Measurements from ENCODE around the gene ARFGEF2. TPM values are rescaled to one million over a fixed set of nuclear protein-coding genes. Genes with fewer than 3 reads are reported as not detected.
"Not testable (repeated sequence)": the region's sequence is repeated elsewhere in the genome, so short reads cannot be mapped to it uniquely, and the experiment has no call there.

ARFGEF2 gene
- total RNA-seq, 1 donor from 2014 or later, result 28.0 TPM

GRCh38 chr20:48990467-48990866 lies 69.0 kb downstream of the ARFGEF2 start:
- no peak for DNase-seq
- Mint-ChIP-seq H3K36me3 (ENCODE audit: low read depth) (peaks cover 49% of the 10 kb centered on the region), H3K9me3 (no peaks in the 10 kb centered on the region), H3K27ac (no peak overlapping the region), H3K27me3 (no peaks in the 10 kb centered on the region), H3K4me1 (no peaks in the 10 kb centered on the region), H3K4me3 (no peak overlapping the region)
- intact Hi-C loops (cut with micrococcal nuclease), result no loop called here

DNA sequence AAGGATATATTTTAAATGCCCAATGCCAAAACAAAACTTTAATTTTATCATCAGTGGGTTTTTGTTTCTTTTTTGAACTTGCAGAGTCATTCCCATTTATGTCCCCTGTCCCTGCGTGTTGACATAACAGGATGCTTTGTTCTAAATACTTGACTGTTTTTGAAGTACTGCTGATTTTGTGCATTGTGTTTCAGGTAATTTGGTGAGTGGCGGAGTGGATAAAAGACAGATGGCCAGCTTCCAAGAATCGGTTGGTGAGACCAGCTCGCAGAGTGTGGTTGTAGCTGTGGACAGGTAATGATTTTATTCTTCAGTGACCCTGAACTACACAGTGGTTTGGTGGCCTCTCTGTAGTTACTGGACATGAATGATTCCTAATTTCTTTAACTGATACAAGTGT lies 74.1 kb downstream of the ARFGEF2 start:
- Mint-ChIP-seq H3K4me1 (no peaks in the 10 kb centered on the region), H3K9me3 (no peaks in the 10 kb centered on the region), H3K27ac (no peak overlapping the region), H3K4me3 (no peak overlapping the region), H3K27me3 (no peaks in the 10 kb centered on the region), H3K36me3 (ENCODE audit: low read depth) (peaks cover 43% of the 10 kb centered on the region)
- intact Hi-C loops (cut with micrococcal nuclease), result no loop called here
- no peak for DNase-seq

DNA sequence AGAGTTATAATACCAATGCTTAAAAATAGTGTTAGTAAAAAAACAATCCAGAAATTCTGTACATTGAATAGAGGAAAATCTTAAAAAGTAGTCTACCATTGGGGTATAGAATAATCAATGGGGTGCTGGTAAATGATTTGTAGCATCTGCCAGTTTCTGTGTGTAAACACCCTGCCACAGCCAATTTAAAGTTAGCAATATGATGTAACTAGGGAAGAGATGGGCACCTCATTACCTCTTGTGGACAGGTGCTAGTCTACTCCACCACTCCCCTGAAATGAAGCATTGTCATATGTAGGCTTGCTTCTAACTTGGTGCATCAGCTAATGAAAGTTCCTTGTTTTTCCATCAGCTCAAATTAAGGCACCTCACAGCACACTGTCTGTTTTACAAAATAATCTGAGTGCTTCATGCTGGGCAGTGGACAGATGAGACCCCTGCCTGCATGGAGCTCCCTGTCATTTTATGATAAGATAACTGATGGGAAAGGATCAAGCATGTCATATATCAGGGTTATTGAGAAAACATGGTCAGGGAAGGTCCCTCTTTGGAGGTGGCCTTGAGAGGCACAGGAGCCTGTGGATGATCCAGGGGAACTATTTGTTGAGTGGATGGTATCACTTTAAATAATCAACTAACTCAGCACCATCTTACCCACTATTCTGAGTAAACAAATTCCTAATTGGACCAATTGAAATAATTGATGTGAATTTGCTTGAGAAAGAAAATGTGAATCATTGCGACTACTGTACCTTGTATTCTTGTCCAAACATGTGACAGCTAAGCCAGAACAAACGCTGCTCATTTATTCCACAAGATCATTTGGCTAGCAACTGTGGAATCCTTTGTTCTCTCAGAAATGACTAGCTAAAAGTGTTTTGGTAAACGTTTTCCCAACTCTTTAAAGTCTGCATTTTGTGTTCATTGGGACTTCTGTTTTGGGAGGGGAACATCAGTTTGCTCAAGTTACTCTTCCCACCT lies 78.7 kb downstream of the ARFGEF2 start:
- Mint-ChIP-seq H3K27ac (no peak overlapping the region), H3K4me3 (no peak overlapping the region), H3K4me1 (no peaks in the 10 kb centered on the region), H3K27me3 (no peaks in the 10 kb centered on the region), H3K9me3 (no peaks in the 10 kb centered on the region), H3K36me3 (ENCODE audit: low read depth) (peaks cover 28% of the 10 kb centered on the region)
- intact Hi-C loops (cut with micrococcal nuclease), result no loop called here
- no peak for DNase-seq

GRCh38 chr20:49001741-49002140 lies 80.2 kb downstream of the ARFGEF2 start:
- intact Hi-C loops (cut with micrococcal nuclease), result no loop called here
- Mint-ChIP-seq H3K9me3 (no peaks in the 10 kb centered on the region), H3K4me1 (no peaks in the 10 kb centered on the region), H3K27ac (no peak overlapping the region), H3K4me3 (no peak overlapping the region), H3K27me3 (no peaks in the 10 kb centered on the region), H3K36me3 (ENCODE audit: low read depth) (peaks cover 30% of the 10 kb centered on the region)
- no peak for DNase-seq

DNA sequence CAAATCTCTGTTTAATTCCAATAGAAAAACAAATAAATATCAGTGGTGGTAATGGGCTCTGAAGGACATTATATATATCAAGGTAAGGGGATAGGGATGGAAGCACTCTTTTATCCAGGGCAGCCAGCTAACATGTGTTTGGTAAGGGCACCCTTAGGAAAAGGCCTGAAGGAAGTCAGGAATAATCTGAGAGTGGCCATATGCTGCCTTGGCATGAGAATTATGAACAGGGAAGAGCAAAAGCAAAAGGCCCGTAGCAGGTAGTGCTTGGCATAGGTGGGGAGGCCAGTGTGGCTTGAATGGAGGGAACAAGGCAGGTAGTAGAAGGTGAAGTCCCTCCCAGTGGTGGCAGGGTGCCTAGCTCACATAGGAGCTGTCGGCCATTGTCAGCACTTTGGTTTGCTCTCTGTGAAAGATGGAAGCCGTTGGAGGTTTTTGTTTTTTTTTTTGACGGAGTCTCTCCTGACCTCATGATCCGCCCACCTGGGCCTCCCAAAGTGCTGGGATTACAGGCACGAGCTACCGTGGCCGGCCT lies 85.0 kb downstream of the ARFGEF2 start:
- Mint-ChIP-seq H3K9me3 (no peaks in the 10 kb centered on the region), H3K27ac (no peak overlapping the region), H3K4me1 (no peaks in the 10 kb centered on the region), H3K27me3 (no peaks in the 10 kb centered on the region), H3K36me3 (ENCODE audit: low read depth) (peaks cover 14% of the 10 kb centered on the region), H3K4me3 (no peak overlapping the region)
- no peak for DNase-seq
- intact Hi-C loops (cut with micrococcal nuclease), result no loop called here

- no peaks in the 10 kb centered on the region for H3K4me1 Mint-ChIP-seq
- no peak overlapping the region for H3K4me3 Mint-ChIP-seq
- peaks cover 33% of the 10 kb centered on the region for H3K36me3 Mint-ChIP-seq (ENCODE audit: low read depth)
- H3K27me3 Mint-ChIP-seq, result no peaks in the 10 kb centered on the region
- intact Hi-C loops (cut with micrococcal nuclease), result no loop called here
- no peak overlapping the region for H3K27ac Mint-ChIP-seq
- DNase-seq, result no peak
- H3K9me3 Mint-ChIP-seq, result no peaks in the 10 kb centered on the region
These were observed 88.6 kb downstream of the ARFGEF2 start for GRCh38 chr20:49009899-49010631.

DNA sequence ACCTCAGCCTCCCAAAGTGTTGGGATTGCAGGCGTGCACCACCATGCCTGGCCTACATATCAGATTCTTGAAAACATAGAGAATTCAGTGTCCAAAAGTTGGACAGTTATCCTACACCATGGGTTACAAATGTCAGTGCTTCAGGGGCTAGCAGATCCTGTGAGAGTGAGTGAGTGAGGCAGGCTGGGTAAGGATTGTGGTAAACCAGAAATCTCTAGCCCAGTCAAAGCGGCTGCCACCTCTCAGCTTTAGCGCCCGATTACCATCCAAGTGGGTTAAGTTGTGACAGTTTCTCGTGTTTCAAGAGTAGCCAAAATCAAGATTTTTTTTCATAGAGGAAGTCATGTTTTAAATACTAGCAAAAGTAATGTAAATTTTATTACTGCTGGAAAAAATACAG lies 102.7 kb downstream of the ARFGEF2 start:
- Mint-ChIP-seq H3K4me3 (no peak overlapping the region), H3K27me3 (no peaks in the 10 kb centered on the region), H3K27ac (no peak overlapping the region), H3K4me1 (no peaks in the 10 kb centered on the region), H3K9me3 (no peaks in the 10 kb centered on the region), H3K36me3 (ENCODE audit: low read depth) (peaks cover 37% of the 10 kb centered on the region)
- intact Hi-C loops (cut with micrococcal nuclease), result no loop called here
- DNase-seq, result no peak

DNA sequence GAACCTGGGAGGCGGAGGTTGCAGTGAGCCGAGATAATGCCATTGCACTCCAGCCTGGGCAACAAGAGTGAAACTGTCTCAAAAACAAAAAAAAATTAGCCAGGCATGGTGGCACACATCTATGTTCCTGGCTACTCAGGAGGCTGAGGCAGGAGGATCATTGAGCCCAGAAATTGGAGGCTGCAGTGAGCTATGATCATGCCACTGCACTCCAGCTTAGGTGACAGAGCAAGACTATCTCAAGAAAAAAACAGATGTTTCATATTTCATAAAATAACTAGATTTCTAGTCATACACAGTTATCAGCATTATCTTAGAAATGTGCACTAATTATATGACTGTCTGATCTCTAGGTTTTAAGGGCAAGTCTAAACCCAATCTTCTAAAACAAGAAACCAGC lies 106.7 kb downstream of the ARFGEF2 start:
- H3K27me3 Mint-ChIP-seq; DNase-seq; H3K4me1 Mint-ChIP-seq; H3K9me3 Mint-ChIP-seq; H3K4me3 Mint-ChIP-seq; H3K27ac Mint-ChIP-seq; intact Hi-C loops (cut with micrococcal nuclease): not testable (repeated sequence)
- peaks cover 38% of the 10 kb centered on the region for H3K36me3 Mint-ChIP-seq (ENCODE audit: low read depth)

DNA sequence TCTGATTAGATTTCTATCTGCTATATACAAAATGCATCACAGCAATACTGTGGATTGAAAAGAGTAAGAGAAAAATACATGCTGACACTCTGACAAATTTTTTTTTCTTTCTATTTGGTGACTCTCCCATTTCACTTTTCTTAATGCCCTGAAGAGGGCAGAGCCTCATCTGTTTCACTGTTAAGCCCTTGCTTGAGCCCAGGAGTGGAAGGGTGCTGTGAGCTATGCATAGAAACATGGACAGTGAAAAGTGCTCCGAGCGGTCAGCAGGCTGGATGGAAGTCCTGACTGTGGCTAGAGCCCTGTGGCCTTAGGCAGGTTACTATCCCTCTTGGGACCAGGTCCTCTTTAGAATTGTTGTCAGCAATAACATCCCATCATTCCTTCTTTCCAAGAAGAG lies 107.2 kb downstream of the ARFGEF2 start:
- Mint-ChIP-seq H3K36me3 (ENCODE audit: low read depth) (peaks cover 42% of the 10 kb centered on the region), H3K9me3 (no peaks in the 10 kb centered on the region), H3K27me3 (no peaks in the 10 kb centered on the region), H3K27ac (no peak overlapping the region), H3K4me3 (no peak overlapping the region), H3K4me1 (no peaks in the 10 kb centered on the region)
- no peak for DNase-seq
- intact Hi-C loops (cut with micrococcal nuclease), result no loop called here

GRCh38 chr20:49029203-49029602 lies 107.7 kb downstream of the ARFGEF2 start:
- Mint-ChIP-seq H3K27me3 (no peaks in the 10 kb centered on the region), H3K4me1 (no peaks in the 10 kb centered on the region), H3K9me3 (no peaks in the 10 kb centered on the region), H3K36me3 (ENCODE audit: low read depth) (peaks cover 41% of the 10 kb centered on the region), H3K27ac (no peak overlapping the region), H3K4me3 (no peak overlapping the region)
- intact Hi-C loops (cut with micrococcal nuclease), result no loop called here
- no peak for DNase-seq

GRCh38 chr20:49030954-49031619 lies 109.6 kb downstream of the ARFGEF2 start:
- peaks cover 1% of the 10 kb centered on the region for H3K4me1 Mint-ChIP-seq
- intact Hi-C loops (cut with micrococcal nuclease), result no loop called here
- no peak overlapping the region for H3K27ac Mint-ChIP-seq
- H3K27me3 Mint-ChIP-seq, result no peaks in the 10 kb centered on the region
- H3K4me3 Mint-ChIP-seq, result no peak overlapping the region
- no peaks in the 10 kb centered on the region for H3K9me3 Mint-ChIP-seq
- H3K36me3 Mint-ChIP-seq (ENCODE audit: low read depth), result peaks cover 35% of the 10 kb centered on the region
- no peak for DNase-seq

- DNase-seq, result no peak
- no peaks in the 10 kb centered on the region for H3K27me3 Mint-ChIP-seq
- H3K4me1 Mint-ChIP-seq, result peaks cover 1% of the 10 kb centered on the region
- no peak overlapping the region for H3K4me3 Mint-ChIP-seq
- intact Hi-C loops (cut with micrococcal nuclease), result no loop called here
- H3K36me3 Mint-ChIP-seq (ENCODE audit: low read depth), result peaks cover 33% of the 10 kb centered on the region
- H3K9me3 Mint-ChIP-seq, result no peaks in the 10 kb centered on the region
- H3K27ac Mint-ChIP-seq, result no peak overlapping the region
These were observed 110.9 kb downstream of the ARFGEF2 start for GRCh38 chr20:49032455-49032854.

DNA sequence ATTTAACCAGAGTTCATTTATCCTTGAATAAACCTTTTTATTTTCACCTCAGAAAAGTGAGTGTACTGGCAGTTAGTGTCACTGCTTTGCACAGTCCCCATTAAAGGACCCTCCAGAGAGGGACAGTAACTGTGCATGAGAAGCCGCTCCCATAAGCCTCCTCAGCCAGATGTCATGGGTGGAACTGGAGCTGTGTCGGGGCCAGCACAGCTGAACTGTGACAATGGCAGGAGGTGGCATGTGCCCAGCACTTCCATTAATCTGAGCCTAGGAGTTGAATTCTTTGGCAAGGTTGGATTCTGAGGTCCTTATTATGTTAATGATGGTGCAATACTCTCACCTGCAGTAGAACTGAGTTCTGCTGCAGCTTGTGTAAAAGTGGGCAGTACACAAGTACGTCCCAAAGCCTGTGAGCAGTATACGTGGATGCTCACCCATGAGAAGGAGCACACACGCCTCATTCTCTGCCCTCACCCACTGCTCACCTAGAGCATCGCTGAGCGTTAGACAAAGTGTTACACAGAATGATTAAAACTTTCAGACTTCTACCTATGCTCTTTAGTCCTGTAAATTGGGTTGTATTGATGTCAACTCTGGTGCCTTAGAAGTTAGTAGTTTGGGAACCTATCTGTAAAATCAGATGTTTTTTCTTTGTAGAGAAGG lies 112.7 kb downstream of the ARFGEF2 start:
- Mint-ChIP-seq H3K4me1 (peaks cover 10% of the 10 kb centered on the region), H3K27me3 (no peaks in the 10 kb centered on the region), H3K9me3 (no peaks in the 10 kb centered on the region), H3K4me3 (no peak overlapping the region), H3K27ac (no peak overlapping the region), H3K36me3 (ENCODE audit: low read depth) (peaks cover 24% of the 10 kb centered on the region)
- intact Hi-C loops (cut with micrococcal nuclease), result no loop called here
- DNase-seq, result no peak

Measured in activated CD4-positive, alpha-beta T cell treated with anti-CD3 and anti-CD28 coated beads, Interleukin-2, amount 10 ng/mL, durations not matched to agents 24 days and 14 days (primary cell).